Myocyte (in vitro differentiated cells): ENCODE measurements around the gene SCAI. TPM values are rescaled to one million over a fixed set of nuclear protein-coding genes. Genes with fewer than 3 reads are reported as not detected.
"Not testable (repeated sequence)": the region's sequence is repeated elsewhere in the genome, so short reads cannot be mapped to it uniquely, and the experiment has no call there.

Experiments used
- DNase-seq: peaks from one replicate; pipeline ENCODE4 v3.0.0-alpha.2; 2012; ENCODE audit warnings: low read depth
- total RNA-seq: library from RNA; depleted of rRNA; stranded (reverse); fragments of >200 nt; gene quantifications from 2 replicates; pipeline ENCODE4 v1.2.3, GENCODE V29; 2014

Gene SCAI
- total RNA-seq, 1 donor from 2014 or later: 7.5 TPM

- DNase-seq: no peak
These were observed 7.3 kb upstream of the SCAI start for GRCh38 chr9:125150349-125151245.

GRCh38 chr9:125147401-125147951, 4.1 kb upstream of the SCAI start:
- DNase-seq: no peak

- DNase-seq: no peak
These were observed 2.9 kb upstream of the SCAI start for GRCh38 chr9:125146247-125146646.

GRCh38 chr9:125145425-125145824, 2.1 kb upstream of the SCAI start:
- no peak for DNase-seq

GRCh38 chr9:125142560-125143376, 560 bp downstream of the SCAI start:
- DNase-seq: no peak

- DNase-seq: no peak
These were observed 1.6 kb downstream of the SCAI start for GRCh38 chr9:125141751-125142150.

GRCh38 chr9:125141251-125141650, 2.1 kb downstream of the SCAI start:
- DNase-seq: no peak

- DNase-seq: no peak
These were observed 2.8 kb downstream of the SCAI start for GRCh38 chr9:125140576-125140975.

- DNase-seq: peak; percentile 21
These were observed 6.1 kb downstream of the SCAI start for GRCh38 chr9:125137200-125137599.

GRCh38 chr9:125134976-125135375, 8.4 kb downstream of the SCAI start:
- DNase-seq: no peak

GRCh38 chr9:125133403-125134329, 9.7 kb downstream of the SCAI start:
- DNase-seq: no peak

GRCh38 chr9:125131778-125132177, 11.6 kb downstream of the SCAI start:
- DNase-seq: no peak

- peak; percentile 98 for DNase-seq
These were observed 17.1 kb downstream of the SCAI start for GRCh38 chr9:125126019-125126746.

- DNase-seq: no peak
These were observed 17.8 kb downstream of the SCAI start for GRCh38 chr9:125125523-125125922.

GRCh38 chr9:125121146-125121545, 22.2 kb downstream of the SCAI start:
- DNase-seq: no peak

GRCh38 chr9:125119643-125120286, 23.6 kb downstream of the SCAI start:
- peak; percentile 77 for DNase-seq

GRCh38 chr9:125118696-125119095, 24.6 kb downstream of the SCAI start:
- DNase-seq: not testable (repeated sequence)

- not testable (repeated sequence) for DNase-seq
These were observed 28.8 kb downstream of the SCAI start for GRCh38 chr9:125114503-125114902.

GRCh38 chr9:125110464-125110863, 32.9 kb downstream of the SCAI start:
- no peak for DNase-seq

- DNase-seq: not testable (repeated sequence)
These were observed 34.8 kb downstream of the SCAI start for GRCh38 chr9:125108541-125108940.
